ENCODE measurements around the gene NTRK3. TPM values are rescaled to one million over a fixed set of nuclear protein-coding genes. Genes with fewer than 3 reads are reported as not detected.
"Not testable (repeated sequence)": the region's sequence is repeated elsewhere in the genome, so short reads cannot be mapped to it uniquely, and the experiment has no call there.

The NTRK3 gene
- polyA plus RNA-seq, 1 donor (not counting 4 experiments of a cell fraction or from before 2014, with no cell fraction given), result not detected

GRCh38 chr15:88073391-88073691, 183.2 kb downstream of the NTRK3 start:
- Histone ChIP-seq H3K36me3 (ENCODE audit: control insufficient read depth in 2 of 2, extremely low read depth in 1 of 2, insufficient read depth in 2 of 2, low read length in 2 of 2) (no peaks in the 10 kb centered on the region), H4K20me1 (ENCODE audit: control insufficient read depth, extremely low read depth, insufficient read depth, low read length) (no peaks in the 10 kb centered on the region), H3K79me2 (ENCODE audit: control insufficient read depth, insufficient read depth, low read length) (no peaks in the 10 kb centered on the region), H3K4me3 (ENCODE audit: control insufficient read depth in 2 of 3, extremely low read depth in 1 of 3, insufficient read depth in 2 of 3, low read depth in 1 of 3, low read length in 3 of 3) (no peak overlapping the region), H3K4me2 (ENCODE audit: control insufficient read depth, extremely low read depth, insufficient read depth, low read depth, low read length) (no peak overlapping the region), H3K4me1 (ENCODE audit: control insufficient read depth, extremely low read depth, insufficient read depth, low read length) (no peaks in the 10 kb centered on the region), H3K27ac (ENCODE audit: control insufficient read depth, insufficient read depth, low read length) (no peak overlapping the region), H3K27me3 (ENCODE audit: control insufficient read depth, extremely low read depth, insufficient read depth, low read length) (no peaks in the 10 kb centered on the region), H3K9ac (ENCODE audit: control insufficient read depth, extremely low read depth, insufficient read depth, low read length) (no peak overlapping the region), H2AFZ (ENCODE audit: control insufficient read depth, low read length) (no peak overlapping the region), H3K9me3 (ENCODE audit: control insufficient read depth, low read depth, low read length) (no peaks in the 10 kb centered on the region), H3K9me1 (ENCODE audit: control insufficient read depth, extremely low read depth, insufficient read depth, low read length) (no peaks in the 10 kb centered on the region)
- FAIRE-seq (no peak), DNase-seq (ENCODE audit: low read depth, low spot score) (no peak)
- TF ChIP-seq EZH2 (IDR thresholded peaks at IDR 0.05; ENCODE audit: low read length), result no peak
- TF ChIP-seq CTCF (optimal IDR thresholded peaks at IDR 0.05 in 1 of 3, IDR thresholded peaks at IDR 0.05 in 1 of 3, conservative IDR thresholded peaks at IDR 0.05 in 1 of 3; ENCODE audit: extremely low read depth in 1 of 3, insufficient read depth in 2 of 3, low read length in 3 of 3), result no peak
- dilution Hi-C loops (cut with MboI; ENCODE audit: extremely low pct_ligation_motif_present, low sequenced_read_pairs), result no loop called here

GRCh38 chr15:88072598-88073390, 183.7 kb downstream of the NTRK3 start:
- no peak overlapping the region for H2AFZ ChIP-seq (ENCODE audit: control insufficient read depth, low read length)
- no peak overlapping the region for H3K4me2 ChIP-seq (ENCODE audit: control insufficient read depth, extremely low read depth, insufficient read depth, low read depth, low read length)
- no peak overlapping the region for H3K9ac ChIP-seq (ENCODE audit: control insufficient read depth, extremely low read depth, insufficient read depth, low read length)
- TF ChIP-seq CTCF (optimal IDR thresholded peaks at IDR 0.05 in 1 of 3, IDR thresholded peaks at IDR 0.05 in 1 of 3, conservative IDR thresholded peaks at IDR 0.05 in 1 of 3; ENCODE audit: extremely low read depth in 1 of 3, insufficient read depth in 2 of 3, low read length in 3 of 3) (no peak), EZH2 (IDR thresholded peaks at IDR 0.05; ENCODE audit: low read length) (no peak)
- H3K4me3 ChIP-seq (ENCODE audit: control insufficient read depth in 2 of 3, extremely low read depth in 1 of 3, insufficient read depth in 2 of 3, low read depth in 1 of 3, low read length in 3 of 3), result no peak overlapping the region
- no peaks in the 10 kb centered on the region for H4K20me1 ChIP-seq (ENCODE audit: control insufficient read depth, extremely low read depth, insufficient read depth, low read length)
- H3K36me3 ChIP-seq (ENCODE audit: control insufficient read depth in 2 of 2, extremely low read depth in 1 of 2, insufficient read depth in 2 of 2, low read length in 2 of 2), result no peaks in the 10 kb centered on the region
- no peak overlapping the region for H3K27ac ChIP-seq (ENCODE audit: control insufficient read depth, insufficient read depth, low read length)
- no peaks in the 10 kb centered on the region for H3K4me1 ChIP-seq (ENCODE audit: control insufficient read depth, extremely low read depth, insufficient read depth, low read length)
- DNase-seq (ENCODE audit: low read depth, low spot score), result no peak
- FAIRE-seq, result no peak
- H3K9me1 ChIP-seq (ENCODE audit: control insufficient read depth, extremely low read depth, insufficient read depth, low read length), result no peaks in the 10 kb centered on the region
- H3K27me3 ChIP-seq (ENCODE audit: control insufficient read depth, extremely low read depth, insufficient read depth, low read length), result no peaks in the 10 kb centered on the region
- no peaks in the 10 kb centered on the region for H3K9me3 ChIP-seq (ENCODE audit: control insufficient read depth, low read depth, low read length)
- no peaks in the 10 kb centered on the region for H3K79me2 ChIP-seq (ENCODE audit: control insufficient read depth, insufficient read depth, low read length)
- dilution Hi-C loops (cut with MboI; ENCODE audit: extremely low pct_ligation_motif_present, low sequenced_read_pairs), result no loop called here

GRCh38 chr15:88072133-88072532, 184.4 kb downstream of the NTRK3 start:
- H3K4me3 ChIP-seq (ENCODE audit: control insufficient read depth in 2 of 3, extremely low read depth in 1 of 3, insufficient read depth in 2 of 3, low read depth in 1 of 3, low read length in 3 of 3); H3K36me3 ChIP-seq (ENCODE audit: control insufficient read depth in 2 of 2, extremely low read depth in 1 of 2, insufficient read depth in 2 of 2, low read length in 2 of 2); H3K9ac ChIP-seq (ENCODE audit: control insufficient read depth, extremely low read depth, insufficient read depth, low read length); H3K4me1 ChIP-seq (ENCODE audit: control insufficient read depth, extremely low read depth, insufficient read depth, low read length); DNase-seq (ENCODE audit: low read depth, low spot score); H4K20me1 ChIP-seq (ENCODE audit: control insufficient read depth, extremely low read depth, insufficient read depth, low read length); H3K4me2 ChIP-seq (ENCODE audit: control insufficient read depth, extremely low read depth, insufficient read depth, low read depth, low read length); dilution Hi-C loops (cut with MboI; ENCODE audit: extremely low pct_ligation_motif_present, low sequenced_read_pairs); H3K9me3 ChIP-seq (ENCODE audit: control insufficient read depth, low read depth, low read length); H3K27ac ChIP-seq (ENCODE audit: control insufficient read depth, insufficient read depth, low read length); H3K27me3 ChIP-seq (ENCODE audit: control insufficient read depth, extremely low read depth, insufficient read depth, low read length); H2AFZ ChIP-seq (ENCODE audit: control insufficient read depth, low read length); H3K79me2 ChIP-seq (ENCODE audit: control insufficient read depth, insufficient read depth, low read length); FAIRE-seq; H3K9me1 ChIP-seq (ENCODE audit: control insufficient read depth, extremely low read depth, insufficient read depth, low read length): not testable (repeated sequence)
